GM12873 (cell line): ENCODE measurements around the gene MAPRE2.

Experiments used
- CTCF ChIP-seq: IDR thresholded peaks from 2 replicates; pipeline ENCODE4 v1.5.1; 2012; ENCODE audit warnings: low read depth, mild to moderate bottlenecking, moderate library complexity, low read length, control low read depth; ENCODE audit not compliant: insufficient read depth; ENCODE audit errors: missing control alignments

Gene MAPRE2

GRCh38 chr18:35143622-35144596 lies 102.7 kb downstream of the MAPRE2 start:
- peak; percentile 75 for TF ChIP-seq CTCF

DNA sequence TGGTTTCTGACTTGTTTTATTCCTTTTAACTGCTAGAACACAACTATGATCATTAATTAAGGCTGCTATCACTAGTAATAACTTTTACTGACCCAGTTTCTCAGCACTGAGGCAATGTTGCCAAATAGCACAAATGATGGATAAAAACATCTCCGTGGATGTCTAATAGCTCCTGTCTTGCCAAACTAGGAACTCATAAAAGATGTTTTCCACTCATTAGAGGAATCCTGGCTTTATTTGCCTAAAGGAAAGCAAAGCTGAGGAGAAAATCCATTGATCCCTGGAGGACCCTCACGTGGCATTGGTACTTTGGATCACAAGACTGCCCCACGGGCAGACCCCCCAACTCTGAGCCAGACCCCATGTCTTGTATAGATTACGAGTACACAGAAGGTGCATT lies 103.5 kb downstream of the MAPRE2 start:
- no peak for TF ChIP-seq CTCF

- no peak for TF ChIP-seq CTCF
Measured at GRCh38 chr18:35153609-35154272, 112.5 kb downstream of the MAPRE2 start.

DNA sequence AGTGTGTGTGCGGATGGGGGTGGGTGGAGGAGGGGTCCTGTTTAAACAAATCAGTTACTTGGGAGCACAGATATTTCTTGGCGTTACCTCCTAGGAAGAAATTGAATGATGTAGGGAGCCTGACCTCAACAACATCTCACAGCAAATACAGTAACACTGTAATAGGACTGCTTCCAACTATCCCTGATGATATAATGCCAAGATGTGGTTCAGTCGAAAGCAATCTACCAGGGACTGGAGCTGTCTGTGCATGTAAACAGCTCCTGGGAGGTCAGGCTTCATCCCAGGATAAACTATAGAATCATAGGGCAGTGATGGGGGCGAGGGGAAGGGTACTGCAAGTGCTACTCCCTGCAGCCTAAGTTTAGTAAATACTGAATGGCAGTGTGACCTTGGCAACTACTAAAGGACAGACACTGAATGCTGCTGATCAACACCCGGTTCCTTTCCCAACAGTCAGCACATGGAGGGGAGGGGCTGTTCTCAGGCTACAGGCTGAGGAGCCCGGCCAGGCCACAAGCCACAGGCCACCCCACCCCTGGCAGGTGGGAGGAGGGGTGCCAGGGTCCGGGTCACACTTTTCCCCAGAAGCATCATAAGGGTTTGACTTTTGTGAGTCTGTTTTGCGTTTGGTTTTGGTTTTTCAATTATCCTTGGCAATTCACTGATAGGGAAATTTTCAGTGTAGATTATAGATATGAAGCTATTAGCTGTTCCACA lies 114.3 kb downstream of the MAPRE2 start:
- no peak for TF ChIP-seq CTCF

GRCh38 chr18:35157181-35157580 lies 116.0 kb downstream of the MAPRE2 start:
- no peak for TF ChIP-seq CTCF

DNA sequence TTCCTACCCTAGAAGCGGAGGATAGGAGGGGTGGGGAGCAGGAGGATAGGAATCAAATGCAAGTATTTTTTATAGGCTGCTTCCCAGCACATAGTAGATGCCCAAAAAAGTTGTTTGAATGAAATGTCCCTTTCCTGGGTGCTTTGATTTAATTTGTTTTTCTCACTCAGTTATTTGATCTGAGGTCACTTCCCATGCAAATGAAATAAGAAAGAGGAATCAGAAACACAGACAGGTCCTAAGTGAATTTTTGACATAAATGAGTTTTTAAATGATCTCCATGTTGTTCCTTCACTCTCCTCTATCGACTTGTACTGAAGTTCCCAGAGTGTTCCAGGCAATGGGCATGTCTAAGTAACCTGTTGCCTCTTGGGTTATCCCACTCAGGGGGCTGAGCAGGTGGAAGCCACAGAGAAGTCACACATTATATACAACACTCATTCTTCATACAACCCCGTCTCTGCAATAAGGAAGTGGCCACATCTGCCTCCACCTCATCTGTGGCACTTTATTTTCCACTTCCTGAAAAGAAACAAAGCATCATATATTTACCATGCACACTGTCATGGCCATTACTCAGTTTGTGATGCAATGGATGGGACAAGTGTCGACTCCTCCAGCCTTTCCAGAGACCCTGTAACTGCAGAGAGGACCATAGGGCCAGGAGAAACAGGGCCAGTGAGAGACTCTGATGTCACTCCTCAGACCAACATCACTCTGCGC lies 117.7 kb downstream of the MAPRE2 start:
- TF ChIP-seq CTCF, result no peak
